Measurements from ENCODE around the gene EGFR. TPM values are rescaled to one million over a fixed set of nuclear protein-coding genes. Genes with fewer than 3 reads are reported as not detected.

Gene EGFR
- total and polyA plus RNA-seq, 12 donors: 7.0 to 111 (median 71.6) TPM

GRCh38 chr7:55108818-55109217 is 90.0 kb downstream of the EGFR start:
- TF ChIP-seq POLR2A (IDR thresholded peaks at IDR 0.05): no peak
- TF ChIP-seq, protein P1, sequence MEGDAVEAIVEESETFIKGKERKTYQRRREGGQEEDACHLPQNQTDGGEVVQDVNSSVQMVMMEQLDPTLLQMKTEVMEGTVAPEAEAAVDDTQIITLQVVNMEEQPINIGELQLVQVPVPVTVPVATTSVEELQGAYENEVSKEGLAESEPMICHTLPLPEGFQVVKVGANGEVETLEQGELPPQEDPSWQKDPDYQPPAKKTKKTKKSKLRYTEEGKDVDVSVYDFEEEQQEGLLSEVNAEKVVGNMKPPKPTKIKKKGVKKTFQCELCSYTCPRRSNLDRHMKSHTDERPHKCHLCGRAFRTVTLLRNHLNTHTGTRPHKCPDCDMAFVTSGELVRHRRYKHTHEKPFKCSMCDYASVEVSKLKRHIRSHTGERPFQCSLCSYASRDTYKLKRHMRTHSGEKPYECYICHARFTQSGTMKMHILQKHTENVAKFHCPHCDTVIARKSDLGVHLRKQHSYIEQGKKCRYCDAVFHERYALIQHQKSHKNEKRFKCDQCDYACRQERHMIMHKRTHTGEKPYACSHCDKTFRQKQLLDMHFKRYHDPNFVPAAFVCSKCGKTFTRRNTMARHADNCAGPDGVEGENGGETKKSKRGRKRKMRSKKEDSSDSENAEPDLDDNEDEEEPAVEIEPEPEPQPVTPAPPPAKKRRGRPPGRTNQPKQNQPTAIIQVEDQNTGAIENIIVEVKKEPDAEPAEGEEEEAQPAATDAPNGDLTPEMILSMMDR (IDR thresholded peaks at IDR 0.05): no peak
- H3K27ac ChIP-seq: peak overlapping the region in 1 of 5 donors; percentile 81
- H3K36me3 ChIP-seq (replicated peaks in 1 of 2): no peaks in the 10 kb centered on the region
- H3K9me3 ChIP-seq (replicated peaks in 1 of 3): no peaks in the 10 kb centered on the region
- intact Hi-C loops (cut with DNase I): no loop called here
- DNase-seq: no peak
- WGBS, 4 donors: 78 to 86% (median 83%) methylated on average over 3 of the region's 3 CpGs
- peaks cover 25 to 46% of the 10 kb centered on the region in 2 donors for H3K4me1 ChIP-seq (replicated peaks in 1 of 2)
- H3K4me3 ChIP-seq: no peak overlapping the region
- H3K27me3 ChIP-seq: no peaks in the 10 kb centered on the region

DNA sequence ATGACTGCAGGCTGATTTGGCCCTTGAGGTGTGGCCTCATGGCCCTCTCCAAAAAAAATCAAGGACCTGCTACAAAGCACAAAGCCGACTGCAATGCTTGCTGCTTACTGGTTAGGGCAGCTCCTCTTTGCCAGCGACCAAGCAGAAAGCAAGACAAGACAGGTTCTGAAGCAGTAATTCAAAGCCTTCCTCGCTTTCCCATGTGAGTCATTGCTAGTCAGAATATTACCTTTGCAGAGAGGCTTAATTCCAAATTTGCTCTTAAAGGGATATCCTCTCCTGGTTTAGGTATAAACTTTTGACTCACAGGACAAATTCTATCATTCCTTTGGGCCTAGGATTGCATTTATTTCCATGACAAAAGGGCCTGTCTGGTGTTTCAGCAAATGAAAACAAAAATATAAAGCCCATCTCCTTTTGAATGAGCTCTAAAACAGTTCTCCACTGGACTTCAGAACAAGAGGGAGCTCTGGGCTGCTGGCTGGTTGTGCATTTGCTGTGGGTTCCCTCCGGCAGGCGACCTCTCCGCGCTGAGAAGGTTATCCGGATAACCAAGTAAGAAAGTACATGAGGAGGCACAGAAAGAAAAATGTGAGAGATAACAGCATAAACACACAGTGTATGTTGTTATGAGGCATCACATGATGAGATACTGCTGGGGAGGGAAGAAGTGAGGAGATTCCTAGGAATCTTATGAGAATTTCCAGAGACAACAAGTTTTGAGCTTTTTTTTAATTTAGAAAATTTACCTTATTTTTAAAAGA is 90.8 kb downstream of the EGFR start:
- Histone ChIP-seq H3K4me3 (no peak overlapping the region), H3K36me3 (replicated peaks in 1 of 2) (no peaks in the 10 kb centered on the region), H3K9me3 (replicated peaks in 1 of 3) (no peaks in the 10 kb centered on the region), H3K4me1 (replicated peaks in 1 of 2) (peaks cover 21 to 46% of the 10 kb centered on the region in 2 donors), H3K27ac (peak overlapping the region in 1 of 5 donors; percentile 18), H3K27me3 (no peaks in the 10 kb centered on the region)
- TF ChIP-seq, protein P1 (IDR thresholded peaks at IDR 0.05): no peak
- TF ChIP-seq POLR2A (IDR thresholded peaks at IDR 0.05): no peak
- peak in 3 of 7 donors; percentile 28 to 44 (median 43) for DNase-seq
- intact Hi-C loops (cut with DNase I): no loop called here
- 51 to 55% (median 53%) methylated on average over 8 of the region's 8 CpGs for WGBS, 4 donors

- WGBS, 4 donors: 75 to 81% (median 77%) methylated on average over 14 of the region's 14 CpGs
- no peaks in the 10 kb centered on the region for H3K36me3 ChIP-seq (replicated peaks in 1 of 2)
- peaks cover 18 to 46% of the 10 kb centered on the region in 2 donors for H3K4me1 ChIP-seq (replicated peaks in 1 of 2)
- H3K27me3 ChIP-seq: no peaks in the 10 kb centered on the region
- TF ChIP-seq, protein P1 (IDR thresholded peaks at IDR 0.05): no peak
- TF ChIP-seq POLR2A (IDR thresholded peaks at IDR 0.05): no peak
- intact Hi-C loops (cut with DNase I): no loop called here
- no peaks in the 10 kb centered on the region for H3K9me3 ChIP-seq (replicated peaks in 1 of 3)
- no peak overlapping the region for H3K27ac ChIP-seq
- DNase-seq: no peak
- H3K4me3 ChIP-seq: no peak overlapping the region
These were observed 91.6 kb downstream of the EGFR start for GRCh38 chr7:55110282-55110992.

GRCh38 chr7:55110993-55111361 is 92.2 kb downstream of the EGFR start:
- 89 to 94% (median 90%) methylated on average over 9 of the region's 9 CpGs for WGBS, 4 donors
- Histone ChIP-seq H3K27me3 (no peaks in the 10 kb centered on the region), H3K36me3 (replicated peaks in 1 of 2) (no peaks in the 10 kb centered on the region), H3K4me1 (replicated peaks in 1 of 2) (peaks cover 18 to 42% of the 10 kb centered on the region in 2 donors), H3K27ac (no peak overlapping the region), H3K4me3 (no peak overlapping the region), H3K9me3 (replicated peaks in 1 of 3) (no peaks in the 10 kb centered on the region)
- intact Hi-C loops (cut with DNase I): no loop called here
- DNase-seq: no peak
- TF ChIP-seq, protein P1 (IDR thresholded peaks at IDR 0.05): no peak

Data from adrenal gland (tissue), 12 donors.